Neuronal stem cell (in vitro differentiated cells): Measurements from ENCODE around the gene STXBP6.

Source experiments
- DNase-seq: peaks from one replicate; pipeline ENCODE4 v3.0.0-alpha.2; 2013; ENCODE audit warnings: low spot score
- H2AFZ ChIP-seq: one replicate; pipeline ENCODE4 v1.6.1; 2013; ENCODE audit warnings: mild to moderate bottlenecking, low read length, inconsistent platforms
- H2AK5ac ChIP-seq: 2 replicates; pipeline ENCODE4 v1.6.1; 2013; ENCODE audit warnings: low read depth, mild to moderate bottlenecking, inconsistent platforms, low read length, moderate library complexity, mixed read lengths
- H2BK120ac ChIP-seq: 2 replicates; pipeline ENCODE4 v1.6.1; 2013; ENCODE audit warnings: low read depth, mild to moderate bottlenecking, inconsistent platforms, low read length, moderate library complexity, mixed read lengths
- H2BK12ac ChIP-seq: one replicate; pipeline ENCODE4 v1.6.1; 2013; ENCODE audit warnings: low read length, inconsistent platforms
- H2BK15ac ChIP-seq: 2 replicates; pipeline ENCODE4 v1.6.1; 2013; ENCODE audit warnings: mild to moderate bottlenecking, low read length, inconsistent platforms, mixed read lengths
- H2BK5ac ChIP-seq: one replicate; pipeline ENCODE4 v1.6.1; 2013; ENCODE audit warnings: inconsistent platforms, mild to moderate bottlenecking, low read length, moderate library complexity
- H3K14ac ChIP-seq: one replicate; pipeline ENCODE4 v1.6.1; 2013; ENCODE audit warnings: low read length, inconsistent platforms
- H3K18ac ChIP-seq: 2 replicates; pipeline ENCODE4 v1.6.1; 2013; ENCODE audit warnings: low read length, inconsistent platforms
- H3K23ac ChIP-seq: 2 replicates; pipeline ENCODE4 v1.6.1; 2013; ENCODE audit warnings: low read depth, mild to moderate bottlenecking, mixed read lengths, low read length, inconsistent platforms; ENCODE audit not compliant: poor library complexity
- H3K27ac ChIP-seq: replicated peaks from 3 replicates; pipeline ENCODE4 v1.5.1; 2013; ENCODE audit warnings: low read length, inconsistent platforms
- H3K27me3 ChIP-seq, 3 experiments: 2 replicates each; pipeline ENCODE4 v1.6.1; 2013; ENCODE audit warnings: low read length in 3 of 3, mild to moderate bottlenecking in 2 of 3, inconsistent platforms in 1 of 3, low read depth in 1 of 3, mixed read lengths in 1 of 3, moderate library complexity in 1 of 3; ENCODE audit not compliant: control insufficient read depth in 3 of 3, insufficient read depth in 3 of 3
- H3K36me3 ChIP-seq, 2 donors: replicated peaks in 1 of 2; 2 replicates each; pipeline ENCODE4 v1.6.1; 2013; ENCODE audit warnings: low read length in 2 of 2; ENCODE audit not compliant: control insufficient read depth in 2 of 2, insufficient read depth in 2 of 2
- H3K4ac ChIP-seq: 2 replicates; pipeline ENCODE4 v1.6.1; 2013; ENCODE audit warnings: inconsistent platforms, mild to moderate bottlenecking, low read length, moderate library complexity
- H3K4me1 ChIP-seq, 2 donors: 1 replicate in 1 of 2; 2 replicates in 1 of 2; pipeline ENCODE4 v1.6.1; 2013; ENCODE audit warnings: low read length in 2 of 2, low read depth in 1 of 2; ENCODE audit not compliant: control insufficient read depth in 2 of 2, insufficient read depth in 1 of 2
- H3K4me2 ChIP-seq: one replicate; pipeline ENCODE4 v1.6.1; 2013; ENCODE audit warnings: mild to moderate bottlenecking, low read length, inconsistent platforms; ENCODE audit not compliant: insufficient read depth, poor library complexity, severe bottlenecking
- H3K4me3 ChIP-seq, 2 donors: 2 replicates each; pipeline ENCODE4 v1.5.1; 2013; ENCODE audit warnings: low read length in 2 of 2, mild to moderate bottlenecking in 2 of 2, inconsistent platforms in 1 of 2, moderate library complexity in 1 of 2
- H3K79me1 ChIP-seq: one replicate; pipeline ENCODE4 v1.6.1; 2013; ENCODE audit warnings: low read depth, mild to moderate bottlenecking, inconsistent platforms, low read length, moderate library complexity
- H3K9ac ChIP-seq: one replicate; pipeline ENCODE4 v1.6.1; 2013; ENCODE audit warnings: mild to moderate bottlenecking, low read depth, low read length, inconsistent platforms; ENCODE audit not compliant: poor library complexity
- H3K9me3 ChIP-seq, 2 donors: replicated peaks in 1 of 2; 2 replicates each; pipeline versions ENCODE3 to v1.6.1; 2013; ENCODE audit warnings: low read length in 2 of 2, mild to moderate bottlenecking in 2 of 2, inconsistent platforms in 1 of 2, low read depth in 1 of 2, mixed read lengths in 1 of 2, moderate library complexity in 1 of 2; ENCODE audit not compliant: control insufficient read depth in 2 of 2, insufficient read depth in 1 of 2
- H4K8ac ChIP-seq: one replicate; pipeline ENCODE4 v1.6.1; 2013; ENCODE audit warnings: low read depth, mild to moderate bottlenecking, inconsistent platforms, low read length, moderate library complexity
- H4K91ac ChIP-seq: one replicate; pipeline ENCODE4 v1.6.1; 2013; ENCODE audit warnings: low read length, low read depth, mild to moderate bottlenecking, inconsistent platforms; ENCODE audit not compliant: poor library complexity
- WGBS, 2 donors: extraction: QIAGEN DNeasy Blood & Tissue Kit; methylation state at CpG; one replicate each; pipeline ENCODE4 v1.1.7; 2013; ENCODE audit warnings: missing lambda C conversion rate in 2 of 2, mixed read lengths in 1 of 2; ENCODE audit not compliant: insufficient read length in 2 of 2, insufficient replicate concordance in 1 of 2; ENCODE audit errors: extremely low coverage in 2 of 2; 5-methylcytosine and 5-hydroxymethylcytosine counted together

STXBP6 gene

GRCh38 chr14:24813819-24814259 lies 236.1 kb downstream of the STXBP6 start:
- Histone ChIP-seq H3K4ac (no peak overlapping the region), H3K36me3 (no peaks in the 10 kb centered on the region), H3K79me1 (no peaks in the 10 kb centered on the region), H2BK12ac (no peak overlapping the region), H3K4me3 (no peak overlapping the region), H3K27me3 (peaks cover 0 to 31% (median 0%) of the 10 kb centered on the region in 3 experiments), H4K8ac (no peak overlapping the region), H3K9ac (no peak overlapping the region), H3K4me1 (peaks cover 0 to 3% of the 10 kb centered on the region in 2 donors), H2AFZ (no peak overlapping the region), H3K23ac (no peak overlapping the region), H3K27ac (no peak overlapping the region), H3K18ac (no peak overlapping the region), H2BK120ac (no peak overlapping the region), H2AK5ac (no peak overlapping the region), H2BK15ac (no peak overlapping the region), H3K4me2 (no peak overlapping the region), H3K14ac (no peak overlapping the region), H2BK5ac (no peak overlapping the region), H4K91ac (no peak overlapping the region), H3K9me3 (no peaks in the 10 kb centered on the region)
- no peak for DNase-seq
- WGBS, 2 donors: no CpG with 5 or more reads among the region's 2 CpGs

GRCh38 chr14:24813089-24813815 lies 236.7 kb downstream of the STXBP6 start:
- Histone ChIP-seq H2BK12ac (no peak overlapping the region), H3K36me3 (no peaks in the 10 kb centered on the region), H3K14ac (no peak overlapping the region), H2AK5ac (no peak overlapping the region), H3K79me1 (no peaks in the 10 kb centered on the region), H3K27ac (no peak overlapping the region), H3K4me3 (no peak overlapping the region), H3K4ac (no peak overlapping the region), H3K27me3 (peaks cover 0 to 29% (median 0%) of the 10 kb centered on the region in 3 experiments), H2BK120ac (no peak overlapping the region), H3K9me3 (no peaks in the 10 kb centered on the region), H3K9ac (no peak overlapping the region), H2AFZ (no peak overlapping the region), H3K4me2 (no peak overlapping the region), H3K18ac (no peak overlapping the region), H2BK5ac (no peak overlapping the region), H4K91ac (no peak overlapping the region), H2BK15ac (no peak overlapping the region), H3K4me1 (peaks cover 0 to 1% of the 10 kb centered on the region in 2 donors), H4K8ac (no peak overlapping the region), H3K23ac (no peak overlapping the region)
- DNase-seq: no peak
- WGBS, 2 donors: no CpG with 5 or more reads among the region's 6 CpGs

GRCh38 chr14:24809135-24809534 lies 240.8 kb downstream of the STXBP6 start:
- no peak overlapping the region for H2BK12ac ChIP-seq
- H3K79me1 ChIP-seq: no peaks in the 10 kb centered on the region
- H3K4me1 ChIP-seq: no peaks in the 10 kb centered on the region
- no peak overlapping the region for H4K8ac ChIP-seq
- H2BK15ac ChIP-seq: no peak overlapping the region
- H3K18ac ChIP-seq: no peak overlapping the region
- no peak overlapping the region for H3K4me2 ChIP-seq
- H2AFZ ChIP-seq: no peak overlapping the region
- no peak overlapping the region for H3K9ac ChIP-seq
- H3K9me3 ChIP-seq: no peaks in the 10 kb centered on the region
- no CpG with 5 or more reads among the region's 2 CpGs for WGBS, 2 donors
- no peak for DNase-seq
- H3K27ac ChIP-seq: no peak overlapping the region
- H2AK5ac ChIP-seq: no peak overlapping the region
- no peak overlapping the region for H4K91ac ChIP-seq
- H2BK5ac ChIP-seq: no peak overlapping the region
- H3K14ac ChIP-seq: no peak overlapping the region
- no peak overlapping the region for H3K23ac ChIP-seq
- no peak overlapping the region for H3K4me3 ChIP-seq
- H3K4ac ChIP-seq: no peak overlapping the region
- H2BK120ac ChIP-seq: no peak overlapping the region
- H3K36me3 ChIP-seq: no peaks in the 10 kb centered on the region
- peaks cover 0 to 24% (median 0%) of the 10 kb centered on the region in 3 experiments for H3K27me3 ChIP-seq

- WGBS, 2 donors: no CpG with 5 or more reads among the region's 6 CpGs
Measured at GRCh38 chr14:24808412-24808811, 241.5 kb downstream of the STXBP6 start.

More at GRCh38 chr14:24808412-24808811, 241.5 kb downstream of the STXBP6 start:
- Histone ChIP-seq H2AK5ac (no peak overlapping the region), H3K4me2 (no peak overlapping the region), H3K79me1 (no peaks in the 10 kb centered on the region), H2BK120ac (no peak overlapping the region), H3K23ac (no peak overlapping the region), H4K8ac (no peak overlapping the region), H3K14ac (no peak overlapping the region), H2BK5ac (no peak overlapping the region), H3K4me3 (no peak overlapping the region), H4K91ac (no peak overlapping the region), H3K4me1 (no peaks in the 10 kb centered on the region), H2AFZ (no peak overlapping the region), H3K36me3 (no peaks in the 10 kb centered on the region), H3K18ac (no peak overlapping the region), H3K9ac (no peak overlapping the region), H3K27me3 (peaks cover 0 to 20% (median 0%) of the 10 kb centered on the region in 3 experiments), H2BK12ac (no peak overlapping the region), H3K9me3 (no peaks in the 10 kb centered on the region), H2BK15ac (no peak overlapping the region), H3K4ac (no peak overlapping the region), H3K27ac (no peak overlapping the region)
- DNase-seq: no peak
